Smooth muscle cell (in vitro differentiated cells): ENCODE data around the gene PEMT. TPM values are rescaled to one million over a fixed set of nuclear protein-coding genes. Genes with fewer than 3 reads are reported as not detected.
"Not testable (repeated sequence)": the region's sequence is repeated elsewhere in the genome, so short reads cannot be mapped to it uniquely, and the experiment has no call there.

ENCODE experiments used
- DNase-seq: peaks from one replicate; lab custom pipeline; 2025; ENCODE audit not compliant: unreplicated experiment; lab: John Stamatoyannopoulos, UW
- H2AFZ ChIP-seq: fragments of 200-600 bp; sonication (generic); 2 replicates; pipeline ENCODE4 v1.6.0; 2016; ENCODE audit warnings: antibody characterized with exemption, low read depth, mild to moderate bottlenecking
- H3F3A ChIP-seq: fragments of 200-600 bp; sonication (generic); 2 replicates; pipeline ENCODE4 v1.6.0; 2017; ENCODE audit warnings: antibody characterized with exemption, low read depth
- H3K27ac ChIP-seq: fragments of 200-600 bp; sonication (generic); 2 replicates; pipeline ENCODE4 v1.5.1; 2016; ENCODE audit warnings: low read depth, mild to moderate bottlenecking
- H3K27me3 ChIP-seq: fragments of 200-600 bp; sonication (generic); 2 replicates; pipeline ENCODE4 v1.6.1; 2016; ENCODE audit warnings: low read depth, mild to moderate bottlenecking
- H3K36me3 ChIP-seq: fragments of 200-600 bp; sonication (generic); 2 replicates; pipeline ENCODE4 v1.5.1; 2016; ENCODE audit warnings: low read depth
- H3K4me1 ChIP-seq: fragments of 200-600 bp; sonication (generic); 2 replicates; pipeline ENCODE4 v1.5.1; 2016; ENCODE audit warnings: low read depth
- H3K4me2 ChIP-seq: fragments of 200-600 bp; sonication (generic); 2 replicates; pipeline ENCODE4 v1.6.0; 2016; ENCODE audit warnings: mild to moderate bottlenecking
- H3K4me3 ChIP-seq: fragments of 200-600 bp; sonication (generic); 2 replicates; pipeline ENCODE4 v1.5.1; 2016; ENCODE audit warnings: mild to moderate bottlenecking
- H3K79me2 ChIP-seq: fragments of 200-600 bp; sonication (generic); 2 replicates; pipeline ENCODE4 v1.6.0; 2016; ENCODE audit warnings: low read depth, mild to moderate bottlenecking
- H3K9ac ChIP-seq: fragments of 200-600 bp; sonication (generic); 2 replicates; pipeline ENCODE4 v1.6.0; 2016; ENCODE audit warnings: low read depth
- H3K9me3 ChIP-seq: fragments of 200-600 bp; sonication (generic); replicated peaks from 2 replicates; pipeline ENCODE4 v1.5.1; 2016; ENCODE audit warnings: low read depth
- H4K20me1 ChIP-seq: fragments of 200-600 bp; sonication (generic); 2 replicates; pipeline ENCODE4 v1.6.0; 2016; ENCODE audit warnings: low read depth
- CTCF ChIP-seq: fragments of 200-600 bp; sonication (generic); IDR thresholded peaks from 2 replicates; pipeline ENCODE4 v1.5.1; 2017; ENCODE audit warnings: borderline replicate concordance, mild to moderate bottlenecking, antibody characterized with exemption; ENCODE audit not compliant: insufficient read depth, poor library complexity, severe bottlenecking
- WGBS: methylation state at CpG from one replicate; pipeline ENCODE4 v1.1.7; 2016; ENCODE audit warnings: low lambda C conversion rate; 5-methylcytosine and 5-hydroxymethylcytosine counted together
- polyA plus RNA-seq: library from polyadenylated mRNA; unstranded; fragments of >200 nt; fragmentation: Nextera tagmentation; extraction: Ambion mirVana; gene quantifications from 2 replicates; pipeline ENCODE4 v1.2.1, GENCODE V29; 2016
- total RNA-seq: library from RNA; depleted of rRNA; stranded (reverse); fragments of >200 nt; gene quantifications from 2 replicates; pipeline ENCODE4 v1.2.3, GENCODE V29; 2014

Gene PEMT
- total and polyA plus RNA-seq, 2 experiments from 2014 or later = 43.8 to 69.9 TPM

- TF ChIP-seq CTCF = no peak
- H3K4me2 ChIP-seq = no peak overlapping the region
- no peak overlapping the region for H3K9ac ChIP-seq
- peaks cover 10% of the 10 kb centered on the region for H3K27me3 ChIP-seq
- 45% methylated on average over 5 of the region's 5 CpGs for WGBS
- H3F3A ChIP-seq = no peaks in the 10 kb centered on the region
- H3K4me1 ChIP-seq = peaks cover 14% of the 10 kb centered on the region
- H3K79me2 ChIP-seq = no peaks in the 10 kb centered on the region
- no peak overlapping the region for H3K4me3 ChIP-seq
- DNase-seq = no peak
- H3K36me3 ChIP-seq = no peaks in the 10 kb centered on the region
- no peaks in the 10 kb centered on the region for H3K9me3 ChIP-seq
- H2AFZ ChIP-seq = no peak overlapping the region
- H3K27ac ChIP-seq = no peak overlapping the region
- H4K20me1 ChIP-seq = no peaks in the 10 kb centered on the region
Measured at GRCh38 chr17:17467720-17468119, 123.8 kb downstream of the PEMT start.

- H3K4me1 ChIP-seq = peaks cover 14% of the 10 kb centered on the region
- 78% methylated on average over 5 of the region's 5 CpGs for WGBS
- no peaks in the 10 kb centered on the region for H3K9me3 ChIP-seq
- peaks cover 10% of the 10 kb centered on the region for H3K27me3 ChIP-seq
- DNase-seq = no peak
- no peak for TF ChIP-seq CTCF
- H3K27ac ChIP-seq = no peak overlapping the region
- H3K9ac ChIP-seq = no peak overlapping the region
- no peaks in the 10 kb centered on the region for H4K20me1 ChIP-seq
- H2AFZ ChIP-seq = no peak overlapping the region
- H3K4me2 ChIP-seq = no peak overlapping the region
- H3K4me3 ChIP-seq = no peak overlapping the region
- no peaks in the 10 kb centered on the region for H3K36me3 ChIP-seq
- no peaks in the 10 kb centered on the region for H3K79me2 ChIP-seq
- H3F3A ChIP-seq = no peaks in the 10 kb centered on the region
Measured at GRCh38 chr17:17467016-17467415, 124.5 kb downstream of the PEMT start.

GRCh38 chr17:17466511-17466910 is 125.0 kb downstream of the PEMT start:
- no peaks in the 10 kb centered on the region for H3F3A ChIP-seq
- H4K20me1 ChIP-seq = no peaks in the 10 kb centered on the region
- H3K4me3 ChIP-seq = no peak overlapping the region
- no peak overlapping the region for H3K27ac ChIP-seq
- H3K9me3 ChIP-seq = no peaks in the 10 kb centered on the region
- no peak overlapping the region for H2AFZ ChIP-seq
- no peak overlapping the region for H3K4me2 ChIP-seq
- 70% methylated on average over 5 of the region's 5 CpGs for WGBS
- H3K79me2 ChIP-seq = no peaks in the 10 kb centered on the region
- no peak for TF ChIP-seq CTCF
- DNase-seq = no peak
- peaks cover 14% of the 10 kb centered on the region for H3K4me1 ChIP-seq
- H3K27me3 ChIP-seq = peaks cover 10% of the 10 kb centered on the region
- H3K9ac ChIP-seq = no peak overlapping the region
- H3K36me3 ChIP-seq = no peaks in the 10 kb centered on the region

- DNase-seq, H3K4me3 ChIP-seq: not testable (repeated sequence)
- WGBS = 31% methylated on average over 1 of the region's 1 CpG
Measured at GRCh38 chr17:17465878-17466277, 125.6 kb downstream of the PEMT start.

More at GRCh38 chr17:17465878-17466277, 125.6 kb downstream of the PEMT start:
- H3K79me2 ChIP-seq, H4K20me1 ChIP-seq, H3K9ac ChIP-seq, H3K27me3 ChIP-seq, H3K9me3 ChIP-seq, H3F3A ChIP-seq, H2AFZ ChIP-seq, H3K36me3 ChIP-seq, H3K27ac ChIP-seq, H3K4me2 ChIP-seq: not testable (repeated sequence)
- H3K4me1 ChIP-seq = peaks cover 14% of the 10 kb centered on the region
